Measurements from ENCODE around the gene RRM2.

Gene RRM2

DNA sequence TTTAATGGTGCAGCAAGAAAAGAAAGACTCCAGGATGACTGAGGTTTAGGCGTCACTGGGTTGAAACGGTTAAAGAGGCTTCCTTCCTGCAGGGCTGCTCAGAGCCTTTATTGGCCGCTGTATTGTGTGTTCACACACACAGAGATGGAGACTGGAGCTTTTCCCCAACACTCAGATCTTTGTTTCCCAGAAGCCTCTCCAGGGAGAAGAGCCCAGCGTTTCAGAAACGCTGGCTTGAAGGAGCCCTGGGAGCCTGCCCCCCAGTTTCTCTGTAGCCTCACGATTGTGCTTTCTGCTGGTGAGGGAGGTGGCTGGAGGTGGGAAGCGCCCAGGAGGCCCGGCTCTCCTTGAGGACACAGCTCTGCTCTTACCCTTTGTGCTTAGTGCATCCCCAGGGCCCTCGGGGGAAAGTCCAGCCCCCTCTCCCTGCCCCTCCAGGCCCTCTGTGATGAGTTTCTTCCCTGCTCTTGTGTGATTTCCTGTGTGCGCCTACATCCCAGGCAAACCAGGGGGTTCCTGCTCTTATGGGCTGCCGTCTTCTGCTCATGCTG lies 37.1 kb downstream of the RRM2 start:
- no peak for DNase-seq

DNA sequence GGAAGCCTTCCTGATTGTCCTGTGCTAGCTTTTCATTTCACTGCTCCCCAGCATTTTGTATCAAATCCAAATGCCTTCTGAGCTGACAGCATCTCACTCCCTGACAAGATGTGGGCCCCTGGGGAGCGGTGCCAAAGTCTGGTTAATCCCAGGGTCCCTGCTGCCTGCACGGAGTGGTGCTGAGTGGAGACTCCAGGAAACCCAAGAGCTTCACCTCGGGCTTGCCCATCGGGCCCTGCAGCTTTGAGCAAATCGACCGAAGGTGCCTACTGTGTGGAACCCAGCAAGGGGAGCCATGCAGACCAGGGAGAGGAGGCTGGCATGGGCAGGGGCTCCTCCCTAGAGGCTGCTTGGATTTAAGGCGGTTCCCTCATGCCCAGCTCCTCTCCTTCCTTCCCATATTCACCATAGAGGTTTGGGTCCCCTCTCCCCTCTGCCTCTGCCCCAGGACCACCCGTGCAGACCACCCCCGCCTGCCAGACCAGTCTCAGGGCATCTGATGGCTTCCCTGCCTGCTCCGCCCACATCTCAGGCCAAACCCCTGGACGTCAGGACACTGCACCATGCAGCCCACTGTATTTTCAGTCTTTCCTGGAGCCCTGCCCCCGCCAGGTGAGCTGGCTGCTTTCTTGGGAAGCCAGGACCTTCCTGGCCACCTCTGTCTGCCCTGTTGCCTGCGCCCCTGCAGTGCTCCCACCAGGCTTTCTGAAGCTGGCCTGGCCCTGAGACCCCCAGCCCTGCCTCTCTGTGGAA lies 37.8 kb downstream of the RRM2 start:
- peak; percentile 28 for DNase-seq

GRCh38 chr2:10161206-10161931 lies 38.8 kb downstream of the RRM2 start:
- DNase-seq: no peak

DNA sequence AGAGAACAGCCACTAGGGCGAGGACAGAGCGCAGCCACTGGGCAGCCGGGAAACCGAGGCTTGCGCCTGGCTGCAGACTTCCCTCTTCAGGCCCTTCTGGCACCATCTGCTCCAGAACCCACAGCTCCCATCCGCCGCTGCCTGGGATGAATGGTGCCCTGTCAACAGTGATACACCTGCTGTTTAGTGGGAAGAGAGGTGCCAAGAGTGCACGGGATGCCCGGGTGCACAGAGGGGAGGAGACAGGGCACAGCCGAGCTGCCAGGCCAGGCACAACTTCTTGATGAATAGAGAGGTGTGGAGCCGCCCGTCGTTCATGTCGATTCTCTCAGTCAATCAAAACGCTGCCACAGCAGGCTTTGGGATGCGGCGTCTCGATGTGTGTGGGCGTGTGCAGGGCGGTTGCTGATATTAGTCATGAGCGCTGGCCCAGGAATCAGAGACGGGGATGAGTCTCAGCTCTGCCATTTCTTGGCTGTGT lies 39.5 kb downstream of the RRM2 start:
- DNase-seq: no peak

DNA sequence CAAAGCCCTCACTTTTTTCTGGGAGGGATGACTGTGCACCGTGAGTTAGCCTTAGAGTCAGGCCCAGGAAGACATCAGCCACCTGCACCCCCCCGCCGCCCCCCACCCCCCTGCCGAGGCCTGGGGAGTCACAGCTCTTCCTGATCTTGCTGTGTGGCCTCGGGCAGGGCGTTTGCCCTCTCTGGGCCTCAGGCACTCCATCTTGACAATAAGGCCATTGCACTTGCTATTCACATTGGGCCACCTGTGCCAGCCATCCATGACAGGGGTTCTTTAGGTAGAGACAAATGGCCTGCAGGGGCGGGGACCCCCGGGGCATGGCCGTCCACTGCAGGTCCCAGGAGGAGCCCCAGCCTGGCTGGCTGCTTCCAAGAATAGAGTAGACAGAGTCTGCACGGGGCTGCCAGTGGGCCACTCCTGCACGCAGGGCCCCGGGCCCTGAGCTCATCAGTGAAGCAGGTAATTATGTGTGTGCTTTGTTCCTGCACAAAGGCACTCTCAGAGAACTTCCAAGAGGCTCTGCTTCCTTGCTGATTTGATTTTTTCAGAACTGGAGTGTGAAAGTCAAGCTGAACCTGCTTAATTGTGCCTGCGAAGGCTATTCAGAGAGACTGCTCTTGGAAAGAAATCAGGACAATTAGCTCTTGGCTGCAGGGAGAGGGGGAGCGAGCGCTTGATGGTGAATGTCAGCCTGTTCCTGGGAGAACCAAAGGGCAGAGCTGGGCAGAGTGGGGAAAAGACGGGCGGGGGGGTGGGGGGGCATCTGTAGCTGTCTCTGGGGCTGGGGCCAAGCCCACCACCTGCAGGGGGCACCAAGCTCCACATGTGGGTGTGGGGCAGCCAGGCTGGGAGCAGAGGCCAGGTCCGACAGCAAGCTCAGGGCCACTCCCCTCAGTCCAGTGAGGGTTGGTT lies 40.3 kb downstream of the RRM2 start:
- DNase-seq: peak; percentile 44

DNA sequence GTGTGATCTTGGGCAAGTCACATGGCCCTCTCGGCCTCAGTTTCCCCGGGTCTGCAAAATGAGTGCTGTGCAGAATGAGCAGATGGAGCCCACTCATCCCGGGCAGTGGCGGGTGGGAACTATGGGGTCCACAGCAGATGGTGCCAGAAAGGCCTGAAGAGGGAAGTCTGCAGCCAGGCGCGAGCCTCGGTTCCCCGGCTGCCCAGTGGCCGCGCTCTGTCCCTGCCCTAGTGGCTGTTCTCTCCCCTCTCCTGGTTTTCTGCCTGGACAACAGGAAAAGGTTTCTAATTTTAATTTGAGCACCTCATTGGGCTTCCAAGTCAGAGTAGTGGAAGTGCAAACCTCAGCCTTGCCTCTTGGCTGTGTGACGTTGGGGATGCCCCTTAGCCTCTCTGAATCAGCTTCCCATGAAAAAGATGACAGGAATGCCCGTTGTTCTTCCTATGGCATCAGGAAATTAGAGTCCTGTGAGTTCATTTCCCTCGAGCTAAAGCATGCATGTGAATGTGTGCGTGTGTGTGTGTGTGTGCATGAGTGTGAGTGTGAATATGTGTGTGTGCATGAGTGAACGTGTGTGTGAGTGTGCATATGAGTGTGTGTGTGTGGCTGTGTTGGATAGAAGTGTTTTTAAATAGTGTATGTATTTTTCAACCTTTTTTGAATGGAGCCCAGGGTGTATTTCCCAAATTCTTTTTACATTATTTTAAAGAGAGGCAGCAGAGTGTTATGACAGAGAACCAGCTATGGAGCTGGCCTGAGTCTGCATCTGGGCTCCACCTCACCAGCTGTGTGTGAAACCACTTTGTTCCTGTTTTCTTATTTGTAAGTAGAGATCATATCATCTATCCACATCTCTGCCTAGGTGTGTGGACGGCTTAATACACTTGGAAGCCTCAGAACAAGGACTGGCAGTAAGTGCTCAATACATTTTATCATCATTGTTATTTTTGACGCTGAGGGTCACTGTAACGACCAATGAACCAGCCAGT lies 41.3 kb downstream of the RRM2 start:
- no peak for DNase-seq

DNA sequence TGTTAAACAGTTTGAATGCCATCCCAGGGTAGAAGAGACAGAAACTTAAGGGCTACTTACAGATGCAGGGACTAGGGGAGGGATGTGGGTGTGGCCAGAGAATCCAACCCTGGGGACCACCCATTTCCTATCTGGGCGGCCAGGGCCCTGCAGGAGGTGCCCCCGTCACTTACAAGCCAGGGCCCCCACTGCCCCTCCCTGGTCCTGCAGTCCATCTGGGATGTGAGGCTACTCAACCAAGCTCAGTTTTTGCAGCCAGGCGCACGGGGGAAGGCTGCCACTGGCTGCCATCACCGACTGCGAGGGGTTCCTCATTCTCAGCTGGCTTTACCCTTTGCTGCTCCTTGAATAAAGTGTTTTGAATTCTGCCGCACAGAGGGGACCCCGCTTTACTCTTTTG lies 42.1 kb downstream of the RRM2 start:
- no peak for DNase-seq

DNA sequence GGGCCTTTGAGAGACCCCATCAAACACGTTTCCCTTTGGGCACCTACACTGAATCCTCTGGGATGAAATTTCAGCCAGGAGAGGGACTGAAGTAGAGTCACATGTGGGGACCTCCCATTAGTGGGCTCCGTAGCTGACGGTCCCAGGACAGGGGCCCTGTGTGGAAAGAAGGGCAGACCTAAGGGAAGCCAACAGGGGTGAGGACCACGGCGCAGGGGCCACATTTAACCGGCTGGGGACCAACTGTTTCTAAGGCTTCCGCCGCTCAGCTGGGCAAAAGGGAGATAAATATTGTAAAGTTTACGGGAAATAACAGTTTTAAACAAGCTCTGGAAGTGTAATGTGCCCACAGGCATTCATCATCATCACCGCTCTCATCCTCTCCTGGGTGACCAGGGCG lies 42.7 kb downstream of the RRM2 start:
- DNase-seq: no peak

GRCh38 chr2:10165861-10166675 lies 43.5 kb downstream of the RRM2 start:
- DNase-seq: no peak

DNA sequence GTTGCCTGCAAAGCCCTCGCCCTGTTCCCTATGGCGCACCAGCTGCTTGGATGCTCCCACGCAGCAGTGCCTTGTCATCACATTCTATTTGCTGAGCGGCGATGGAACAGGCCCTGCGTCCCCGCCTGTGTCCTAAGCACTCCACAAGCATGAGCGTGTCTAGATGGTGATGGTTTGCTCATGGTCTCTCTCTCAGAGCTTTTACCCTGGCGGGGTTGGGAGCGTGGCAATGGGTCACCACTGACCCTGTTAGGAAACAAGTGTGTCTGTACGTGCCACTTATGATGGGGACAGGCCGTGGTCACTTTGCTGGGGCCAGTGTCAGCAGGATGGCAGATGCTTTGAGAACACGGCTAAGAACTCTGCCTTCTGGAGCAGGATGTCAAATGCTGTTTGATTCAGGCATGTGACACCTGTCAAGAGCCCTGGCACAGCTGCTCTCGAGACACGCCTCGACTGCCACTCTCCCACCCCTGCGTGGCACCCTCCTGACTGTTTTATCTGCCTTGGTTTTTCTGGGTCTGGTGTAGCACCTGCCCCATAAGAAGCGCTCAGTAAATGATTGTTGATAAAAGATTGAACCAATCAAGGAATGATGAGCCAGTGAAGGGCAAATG lies 44.2 kb downstream of the RRM2 start:
- DNase-seq: no peak

GRCh38 chr2:10167316-10167715 lies 44.8 kb downstream of the RRM2 start:
- DNase-seq: no peak

DNA sequence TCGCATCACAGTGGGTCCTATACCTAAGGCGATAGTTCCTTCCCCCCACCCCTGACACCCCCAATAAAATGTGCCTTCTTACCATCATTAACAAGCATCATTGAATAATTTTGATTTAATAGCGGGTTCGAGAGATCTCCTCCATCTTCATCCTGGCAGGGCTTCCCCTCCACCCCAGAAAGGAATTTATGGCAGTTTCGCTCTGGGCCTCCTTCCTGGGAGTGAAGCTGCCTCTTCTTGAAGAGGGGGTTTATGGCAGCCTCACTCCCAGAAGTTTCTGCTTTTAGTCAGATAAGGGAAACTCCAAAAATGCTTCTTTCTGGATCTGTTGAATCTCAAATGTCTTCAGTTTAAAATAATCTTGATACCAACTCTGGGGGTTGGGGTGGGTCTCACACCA lies 45.7 kb downstream of the RRM2 start:
- DNase-seq: no peak

DNA sequence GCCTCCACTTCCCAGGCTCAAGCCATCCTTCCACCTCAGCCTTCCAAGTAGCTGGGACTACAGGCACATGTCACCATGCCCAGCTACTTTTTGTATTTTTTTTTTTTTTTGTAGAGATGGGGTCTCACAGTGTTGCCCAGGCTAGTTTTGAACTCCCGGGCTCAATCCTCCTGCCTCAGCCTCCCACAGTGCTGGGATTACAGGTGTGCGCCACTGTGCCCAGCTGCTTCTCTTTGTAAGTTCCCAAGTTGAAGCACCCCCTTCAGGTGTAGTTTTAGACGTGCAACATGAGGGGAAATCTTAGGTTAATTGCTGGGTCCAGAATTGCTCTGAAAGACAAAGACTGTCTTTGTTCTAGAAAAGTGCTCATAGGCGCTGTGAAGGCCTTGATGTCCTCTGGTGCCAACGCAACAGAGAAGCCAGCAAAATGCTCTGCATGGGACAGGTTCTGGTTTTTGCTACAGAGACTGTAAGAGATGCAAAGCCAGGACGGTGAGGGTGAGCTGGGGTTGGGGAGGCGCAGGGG lies 46.6 kb downstream of the RRM2 start:
- DNase-seq: no peak

DNA sequence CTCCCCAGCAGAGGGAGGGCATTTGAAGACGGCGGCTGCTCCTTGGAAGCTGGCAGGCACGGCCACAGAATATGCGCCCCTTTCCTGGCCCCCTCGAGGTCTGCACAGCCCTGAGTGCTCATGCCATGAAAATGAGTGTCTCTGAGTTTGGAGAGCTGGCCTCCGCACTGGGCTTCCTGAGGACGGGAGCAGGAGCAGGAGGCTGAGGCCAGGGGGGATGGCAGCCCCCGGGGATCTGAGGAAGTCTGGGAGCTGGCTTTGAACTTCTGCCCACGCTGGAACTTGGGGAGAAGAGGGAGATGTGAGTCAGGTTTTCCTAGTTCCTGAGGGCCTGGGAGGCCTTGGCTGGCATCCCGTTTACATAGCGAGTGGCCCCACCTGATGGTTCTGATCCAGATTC lies 47.0 kb downstream of the RRM2 start:
- DNase-seq: no peak

- no peak for DNase-seq
Measured at GRCh38 chr2:10170256-10170655, 47.7 kb downstream of the RRM2 start.

DNA sequence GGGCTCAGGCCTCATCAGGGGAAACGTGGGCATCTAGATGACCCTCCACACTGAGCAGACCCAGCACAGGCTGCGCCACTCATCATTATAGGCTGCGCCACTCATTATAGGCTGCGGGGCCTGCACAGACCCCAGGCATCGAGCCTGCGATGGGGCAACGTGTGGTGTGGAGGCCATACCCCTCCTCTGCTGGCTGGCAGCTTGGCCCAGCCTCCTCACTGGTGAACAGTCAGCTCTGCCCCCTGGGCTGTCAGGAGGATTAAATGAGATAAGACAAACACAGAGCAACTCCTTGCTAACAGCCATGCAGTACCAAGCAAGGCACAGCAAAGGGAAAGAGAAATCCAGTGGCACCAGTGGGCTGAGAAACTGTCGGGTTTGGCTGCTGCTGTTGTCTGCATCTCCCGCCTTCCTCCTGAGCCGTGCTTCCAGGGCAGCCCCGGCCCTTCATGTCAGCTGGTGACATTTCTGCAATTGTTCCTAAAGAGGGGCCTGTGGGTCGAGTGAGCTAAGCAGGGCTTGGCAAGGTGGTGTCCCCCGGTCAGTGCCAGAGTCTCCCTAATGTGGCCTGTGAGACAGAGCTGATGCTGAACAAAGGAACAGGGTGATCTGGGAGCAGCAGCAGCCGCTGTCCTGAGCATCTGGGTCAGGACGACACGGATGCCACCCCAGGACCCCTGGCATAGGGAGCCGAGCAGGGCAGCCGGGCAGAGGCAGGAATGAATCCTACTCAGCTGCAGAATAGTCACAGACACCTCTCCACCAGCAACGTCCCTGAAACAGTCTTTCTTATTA lies 48.7 kb downstream of the RRM2 start:
- DNase-seq: no peak

GRCh38 chr2:10172033-10172871 lies 49.7 kb downstream of the RRM2 start:
- DNase-seq: no peak

DNA sequence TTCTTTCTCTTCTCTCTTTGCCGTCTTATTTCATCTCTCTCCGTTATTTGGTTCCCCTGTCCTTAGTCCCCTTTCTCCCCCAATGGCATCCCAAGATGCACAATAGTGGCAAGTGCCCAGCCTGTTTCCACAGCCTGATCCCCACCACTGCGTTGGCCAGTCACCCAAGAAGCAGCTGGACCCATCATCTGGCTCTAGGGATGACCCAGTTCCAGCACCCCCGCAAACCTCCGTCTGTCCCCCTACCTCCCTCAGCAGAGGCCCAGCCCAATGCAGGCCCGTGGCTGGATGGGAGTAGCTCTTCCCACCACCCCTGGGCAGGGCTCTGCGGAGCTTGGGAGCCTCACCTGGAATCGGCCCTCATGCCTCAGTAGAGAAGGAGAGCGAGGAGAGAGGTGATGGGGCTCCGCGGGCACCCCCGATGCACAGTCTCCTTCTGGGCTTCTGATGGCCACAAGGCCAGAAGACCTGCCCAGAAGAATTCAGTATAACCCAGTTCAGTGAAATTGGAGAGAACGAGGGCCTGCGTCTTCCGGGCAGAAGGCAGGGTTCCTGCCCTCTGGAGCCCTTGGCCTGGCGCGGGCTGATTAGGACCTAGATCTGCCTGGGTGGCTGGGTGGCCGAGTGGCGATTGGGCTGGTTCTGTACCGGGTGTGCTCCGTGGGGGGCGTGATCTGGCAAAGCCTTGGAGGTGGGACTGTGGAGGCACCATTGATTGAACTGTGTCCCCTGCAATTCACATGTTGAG lies 50.9 kb downstream of the RRM2 start:
- no peak for DNase-seq

Data from NCI-H82 (cell line).